GM15510 (cell line): ENCODE results near the gene KLF15.

Source experiments
- POLR2A ChIP-seq: IDR thresholded peaks from 3 replicates; pipeline ENCODE4 v1.6.1; 2011; ENCODE audit warnings: borderline replicate concordance; ENCODE audit not compliant: insufficient read length; ENCODE audit errors: extremely low read depth

Gene KLF15

DNA sequence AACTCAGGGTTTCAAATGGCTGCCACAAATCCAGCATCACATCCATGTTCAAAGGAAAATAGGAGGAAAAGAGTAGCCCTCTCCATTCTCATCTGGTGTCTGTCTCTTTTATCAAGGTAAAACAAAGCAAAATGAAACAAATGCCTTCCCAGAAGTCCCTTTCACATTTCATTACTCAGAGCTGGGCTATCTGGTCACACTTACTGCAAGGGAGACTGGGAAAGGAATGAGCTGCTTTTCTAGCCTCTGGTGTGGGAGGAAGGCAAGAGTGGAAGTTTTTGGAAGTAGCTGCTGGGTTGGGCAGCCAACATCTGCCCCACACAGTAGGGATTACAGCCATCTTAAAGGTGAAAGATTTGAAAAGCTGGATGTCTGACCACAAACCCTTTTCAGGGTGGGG is 51.8 kb downstream of the KLF15 start:
- TF ChIP-seq POLR2A = no peak

DNA sequence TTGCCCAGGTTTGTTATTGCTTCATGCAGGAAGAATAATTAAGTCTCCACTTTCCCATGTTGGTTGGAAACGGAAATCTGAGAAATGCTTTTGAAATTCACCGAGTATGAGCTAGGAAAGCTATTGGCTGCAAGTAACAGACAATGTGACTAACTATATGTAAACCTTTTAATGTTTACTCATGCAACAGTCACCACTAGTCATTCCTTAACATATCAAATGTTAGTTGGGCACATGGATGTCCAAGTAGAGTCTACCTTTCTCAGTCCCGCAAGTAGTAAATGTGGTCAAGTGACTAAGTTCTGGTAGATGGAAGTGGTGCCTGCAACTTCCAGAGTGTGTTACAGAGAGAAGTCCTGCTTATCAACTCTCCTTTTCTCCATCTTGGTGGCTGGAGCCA is 52.5 kb downstream of the KLF15 start:
- no peak for TF ChIP-seq POLR2A

DNA sequence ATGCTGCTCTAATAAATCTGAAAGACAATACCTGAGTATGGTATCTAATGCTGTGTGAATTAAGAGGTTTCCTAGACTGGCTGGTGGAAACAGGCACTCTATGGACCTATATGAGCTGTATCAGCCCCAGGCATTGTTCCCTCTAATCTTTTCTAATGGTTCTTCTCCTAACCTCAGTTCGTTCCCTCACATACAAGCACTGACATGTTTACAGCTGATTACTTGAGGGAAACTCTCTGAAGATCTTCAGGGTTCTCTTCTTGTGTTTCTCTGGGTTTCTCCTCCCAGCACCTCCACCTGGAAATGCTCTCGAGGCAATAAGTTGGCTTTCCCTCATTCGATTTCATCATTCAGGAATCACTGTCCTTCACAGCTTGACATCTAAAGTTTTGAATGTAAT is 52.9 kb downstream of the KLF15 start:
- no peak for TF ChIP-seq POLR2A

DNA sequence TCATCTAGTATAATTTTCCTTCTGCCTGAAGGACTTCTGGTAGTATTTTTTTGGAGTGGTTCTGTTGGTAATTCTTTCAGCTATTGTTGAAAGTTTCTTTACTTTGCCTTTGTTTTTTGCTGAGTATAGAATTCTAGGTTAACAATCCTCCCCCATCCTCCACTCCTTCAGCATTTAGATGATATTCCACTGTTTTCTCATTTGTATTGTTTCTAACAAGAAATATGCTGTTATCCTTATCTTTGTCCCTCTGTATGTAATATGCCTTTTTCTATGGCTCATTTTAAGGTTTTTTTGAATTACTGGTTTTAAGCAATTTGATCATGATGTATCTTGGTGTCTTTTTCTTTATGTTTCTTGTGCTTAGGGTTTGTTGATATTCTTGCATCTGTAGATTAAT is 53.9 kb downstream of the KLF15 start:
- TF ChIP-seq POLR2A = no peak

DNA sequence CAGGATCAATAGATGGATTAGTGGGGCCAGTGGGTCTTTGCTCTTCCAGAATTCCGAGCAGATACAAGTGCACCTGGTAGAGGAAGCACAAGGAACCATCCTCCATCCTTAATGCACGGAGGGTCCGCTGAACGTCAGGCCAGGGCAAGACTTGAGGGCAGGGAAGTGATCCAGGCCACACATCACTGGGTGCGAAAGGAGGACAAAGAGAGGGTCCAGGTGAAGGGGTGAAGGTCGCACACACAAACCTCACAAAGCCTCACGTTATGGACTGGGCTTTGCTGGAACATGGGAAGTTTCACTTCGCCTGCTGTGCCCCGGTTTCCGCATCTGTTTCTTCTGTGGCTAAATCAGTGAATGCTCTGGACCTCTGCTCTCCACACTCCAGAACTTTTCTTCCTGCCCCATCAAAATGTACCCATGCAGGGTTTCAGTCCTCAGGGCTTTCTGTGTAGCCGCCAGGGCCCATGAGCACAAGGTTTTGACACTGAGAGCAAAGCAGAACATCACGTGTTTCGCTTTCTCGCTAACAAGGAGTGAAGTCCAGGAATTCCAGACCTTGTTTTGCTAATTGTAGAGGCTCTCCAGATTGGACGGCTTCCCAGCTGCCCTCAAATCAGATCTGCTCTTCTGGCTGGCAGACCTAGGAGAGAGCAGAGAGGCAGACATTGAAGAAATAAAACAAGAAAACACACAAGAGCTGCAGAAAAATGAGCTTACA is 56.3 kb downstream of the KLF15 start:
- no peak for TF ChIP-seq POLR2A

DNA sequence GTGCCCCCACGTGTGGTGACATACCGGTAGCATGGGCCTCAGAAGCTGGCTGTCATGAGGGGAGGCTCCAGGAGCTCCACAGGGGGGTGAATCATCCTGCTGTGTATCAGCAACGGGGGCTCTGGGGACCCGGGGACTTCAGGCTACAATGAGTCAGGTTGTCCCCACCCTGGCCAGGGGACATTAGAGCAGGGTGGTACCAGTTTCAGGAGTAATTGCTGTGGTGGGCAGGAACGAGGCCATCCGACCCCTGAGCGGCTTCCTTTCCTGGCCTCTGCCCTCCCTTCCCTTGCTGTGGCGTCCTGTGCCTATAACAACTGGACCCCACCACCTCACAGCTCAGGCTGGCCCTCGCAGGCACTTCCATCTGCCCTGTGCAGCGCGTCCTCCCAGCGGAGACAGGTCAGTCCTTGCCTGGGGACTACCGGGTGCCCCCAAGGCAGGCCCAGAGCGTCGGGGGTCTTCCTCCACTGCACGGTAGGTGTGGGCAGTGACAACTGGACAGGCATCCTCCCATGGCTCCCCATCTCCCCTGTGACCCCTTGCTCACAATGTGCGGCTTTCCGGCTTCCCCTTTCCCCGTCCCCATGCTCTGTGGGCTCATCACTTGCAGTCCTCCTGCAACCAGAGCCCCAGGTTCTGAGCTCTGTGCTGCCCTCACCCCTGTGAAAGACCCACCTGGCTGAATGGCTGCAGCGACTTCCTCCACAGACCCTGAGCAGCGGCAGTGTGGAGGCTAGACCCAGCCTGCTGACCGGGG is 57.0 kb downstream of the KLF15 start:
- no peak for TF ChIP-seq POLR2A

DNA sequence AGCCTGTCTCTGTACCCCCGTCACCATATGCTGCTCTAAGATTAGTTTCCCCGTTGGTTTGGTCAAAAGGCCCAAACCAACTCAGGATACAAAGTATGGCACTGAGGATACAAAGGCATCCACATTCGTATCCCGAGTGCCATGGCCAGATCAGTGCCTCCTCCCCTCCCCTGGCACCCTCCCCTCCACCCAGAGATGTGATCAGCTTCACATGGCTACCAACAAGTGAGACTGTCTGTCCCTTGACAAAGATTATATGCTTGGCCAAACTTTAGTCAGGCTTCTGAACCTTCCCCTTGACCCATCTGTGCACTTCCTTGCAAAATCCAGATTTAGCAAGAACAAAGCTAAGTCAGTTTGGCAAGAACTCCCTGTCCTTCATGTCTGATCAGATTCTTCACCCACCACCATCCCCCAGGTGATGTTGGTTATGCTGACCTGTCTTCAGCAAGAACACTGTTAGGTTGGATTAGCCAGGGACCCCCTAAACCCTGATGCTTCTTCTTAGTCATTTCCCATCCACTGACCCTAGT is 61.7 kb downstream of the KLF15 start:
- TF ChIP-seq POLR2A = no peak

DNA sequence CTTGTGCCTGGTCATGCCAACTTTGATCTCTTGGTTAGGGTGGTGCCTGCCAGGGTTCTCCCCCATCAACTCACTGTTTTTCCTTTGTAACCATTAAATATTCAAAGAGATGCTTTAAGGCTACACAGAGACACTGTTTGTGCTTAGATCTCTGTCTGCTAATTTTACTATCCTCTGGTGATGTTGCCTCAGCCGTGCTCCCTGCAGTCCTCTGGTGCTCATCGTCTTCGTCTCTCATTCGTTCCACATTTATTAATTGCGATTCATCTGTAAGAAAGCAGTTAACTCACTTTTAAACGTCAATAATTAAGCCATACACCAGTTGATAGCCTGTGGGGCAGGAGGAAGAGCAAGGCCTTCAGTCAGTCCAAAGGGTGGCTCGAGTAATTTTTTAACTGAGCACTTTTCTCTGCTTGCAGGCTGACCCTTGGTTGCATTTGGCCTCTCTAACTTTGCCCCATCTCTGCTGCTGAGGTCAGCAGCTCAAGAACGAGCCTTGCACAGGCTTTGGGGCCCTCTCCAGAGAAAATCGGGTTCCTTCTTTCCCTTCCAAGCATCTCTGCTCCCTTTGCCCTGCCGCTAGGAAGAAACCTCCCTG is 62.9 kb downstream of the KLF15 start:
- no peak for TF ChIP-seq POLR2A

DNA sequence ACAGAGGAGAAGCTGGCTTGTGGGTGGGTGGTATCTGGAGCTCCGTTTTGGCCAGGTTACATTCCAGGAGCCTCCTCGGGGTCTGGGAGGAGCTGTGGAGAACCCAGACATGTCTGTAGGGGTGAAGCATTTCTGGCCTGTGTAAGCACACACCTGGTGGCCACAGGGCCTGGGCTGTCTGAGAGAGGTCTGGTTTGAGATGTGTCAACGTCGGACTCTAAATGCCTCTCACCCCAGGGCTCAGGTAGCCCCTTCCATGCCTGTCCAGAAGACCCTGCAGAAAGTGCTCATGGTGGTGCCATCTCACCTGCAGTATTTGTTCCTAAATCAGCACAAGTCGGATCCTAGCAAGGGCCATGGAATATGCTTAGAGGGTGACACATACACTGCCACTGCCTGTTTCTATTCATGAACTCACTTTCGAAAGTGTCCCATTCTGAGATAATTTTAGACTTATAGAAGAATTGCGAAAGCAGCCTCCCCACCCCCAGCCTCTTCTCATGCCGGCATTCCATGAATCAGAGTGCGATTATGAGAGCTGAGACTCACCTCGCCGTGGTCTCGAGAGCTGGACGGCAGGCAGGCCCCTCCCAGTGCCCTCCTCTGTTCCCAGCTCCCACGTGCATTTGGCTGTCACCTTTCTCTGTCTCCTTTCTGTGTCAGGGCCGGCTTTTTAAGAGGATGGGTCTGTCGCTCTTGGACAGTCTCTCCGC is 63.7 kb downstream of the KLF15 start:
- TF ChIP-seq POLR2A = no peak
